ENCODE data around the gene GOSR2. TPM values are rescaled to one million over a fixed set of nuclear protein-coding genes. Genes with fewer than 3 reads are reported as not detected.
A peak's percentile ranks its signal among the peaks of the same experiment; 100 is the strongest.

GOSR2 gene
- total and polyA plus RNA-seq, 9 of the 15 experiments (the other 6 are each of a cell fraction or from before 2014, with no cell fraction given) = 32.7 to 96.3 (median 48.9) TPM

DNA sequence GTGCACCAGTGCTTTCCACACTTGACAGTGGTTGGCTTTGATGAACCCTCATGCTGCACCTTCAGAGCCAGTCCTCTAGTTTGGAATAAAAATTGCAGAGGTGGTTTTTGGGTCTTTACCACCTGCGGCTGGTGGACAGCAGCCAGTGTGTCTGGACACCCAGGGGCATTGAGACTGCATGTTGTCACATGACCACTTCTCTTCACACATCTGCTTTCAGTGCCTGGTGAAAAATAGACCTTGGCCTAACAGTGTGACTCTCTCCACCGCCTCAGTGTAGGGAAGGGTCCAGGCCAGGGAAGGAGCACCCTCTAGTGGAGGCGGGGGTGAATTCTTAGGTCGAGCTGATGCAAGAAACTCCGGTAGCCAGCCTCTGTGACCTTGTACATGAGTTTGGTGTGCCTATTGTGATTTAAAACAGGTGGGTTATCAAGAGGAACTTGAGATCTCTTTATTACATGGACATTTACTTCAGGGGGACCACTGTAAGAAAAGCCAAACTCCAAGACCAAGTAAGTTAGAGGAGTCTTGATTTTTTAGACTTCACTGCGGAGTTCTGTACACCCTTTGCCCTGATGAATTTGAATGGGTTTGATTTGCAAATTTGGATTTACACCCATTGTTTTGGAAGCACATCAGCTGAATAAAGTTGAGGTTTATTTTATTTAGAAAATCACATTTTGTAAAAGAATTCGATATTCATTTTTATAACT lies 17.9 kb downstream of the GOSR2 start (continued):
- TF ChIP-seq, protein P1, sequence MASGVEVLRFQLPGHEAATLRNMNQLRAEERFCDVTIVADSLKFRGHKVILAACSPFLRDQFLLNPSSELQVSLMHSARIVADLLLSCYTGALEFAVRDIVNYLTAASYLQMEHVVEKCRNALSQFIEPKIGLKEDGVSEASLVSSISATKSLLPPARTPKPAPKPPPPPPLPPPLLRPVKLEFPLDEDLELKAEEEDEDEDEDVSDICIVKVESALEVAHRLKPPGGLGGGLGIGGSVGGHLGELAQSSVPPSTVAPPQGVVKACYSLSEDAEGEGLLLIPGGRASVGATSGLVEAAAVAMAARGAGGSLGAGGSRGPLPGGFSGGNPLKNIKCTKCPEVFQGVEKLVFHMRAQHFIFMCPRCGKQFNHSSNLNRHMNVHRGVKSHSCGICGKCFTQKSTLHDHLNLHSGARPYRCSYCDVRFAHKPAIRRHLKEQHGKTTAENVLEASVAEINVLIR (CRISPR knock-in tag; IDR thresholded peaks at IDR 0.05) = no peak
- no peak for TF ChIP-seq DPF2 (IDR thresholded peaks at IDR 0.05)
- TF ChIP-seq TEAD2 (tag; IDR thresholded peaks at IDR 0.05) = no peak
- no peak for TF ChIP-seq ZNF778 (CRISPR knock-in tag; IDR thresholded peaks at IDR 0.05)
- TF ChIP-seq MYNN (IDR thresholded peaks at IDR 0.05) = peak; percentile 83; the same call in 1 of the 2 replicates
- TF ChIP-seq MYNN (CRISPR knock-in tag; IDR thresholded peaks at IDR 0.05) = no peak
- TF ChIP-seq C11orf30 (IDR thresholded peaks at IDR 0.05; ENCODE audit: low read depth) = no peak
- TF ChIP-seq SMARCC2 (IDR thresholded peaks at IDR 0.05; ENCODE audit: low read depth) = no peak
- TF ChIP-seq, protein P2, sequence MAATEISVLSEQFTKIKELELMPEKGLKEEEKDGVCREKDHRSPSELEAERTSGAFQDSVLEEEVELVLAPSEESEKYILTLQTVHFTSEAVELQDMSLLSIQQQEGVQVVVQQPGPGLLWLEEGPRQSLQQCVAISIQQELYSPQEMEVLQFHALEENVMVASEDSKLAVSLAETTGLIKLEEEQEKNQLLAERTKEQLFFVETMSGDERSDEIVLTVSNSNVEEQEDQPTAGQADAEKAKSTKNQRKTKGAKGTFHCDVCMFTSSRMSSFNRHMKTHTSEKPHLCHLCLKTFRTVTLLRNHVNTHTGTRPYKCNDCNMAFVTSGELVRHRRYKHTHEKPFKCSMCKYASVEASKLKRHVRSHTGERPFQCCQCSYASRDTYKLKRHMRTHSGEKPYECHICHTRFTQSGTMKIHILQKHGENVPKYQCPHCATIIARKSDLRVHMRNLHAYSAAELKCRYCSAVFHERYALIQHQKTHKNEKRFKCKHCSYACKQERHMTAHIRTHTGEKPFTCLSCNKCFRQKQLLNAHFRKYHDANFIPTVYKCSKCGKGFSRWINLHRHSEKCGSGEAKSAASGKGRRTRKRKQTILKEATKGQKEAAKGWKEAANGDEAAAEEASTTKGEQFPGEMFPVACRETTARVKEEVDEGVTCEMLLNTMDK (IDR thresholded peaks at IDR 0.05; ENCODE audit: borderline replicate concordance, insufficient read depth, low read depth, low read length, poor library complexity, severe bottlenecking) = peak; percentile 38
- TF ChIP-seq U2AF1 (optimal IDR thresholded peaks at IDR 0.05; ENCODE audit: low read depth, low read length) = no peak
- TF ChIP-seq ESRRA (IDR thresholded peaks at IDR 0.05; ENCODE audit: borderline replicate concordance, low read depth) = peak; percentile 65; the same call in 1 of the 2 replicates
- TF ChIP-seq POLR2G (IDR thresholded peaks at IDR 0.05; ENCODE audit: low read depth, low read length) = no peak
- no peak for TF ChIP-seq ZFP30 (CRISPR knock-in tag; IDR thresholded peaks at IDR 0.05; ENCODE audit: borderline replicate concordance)
- no peak for TF ChIP-seq KLF13 (tag; IDR thresholded peaks at IDR 0.05; ENCODE audit: borderline replicate concordance, low read depth)
- TF ChIP-seq, protein P3, sequence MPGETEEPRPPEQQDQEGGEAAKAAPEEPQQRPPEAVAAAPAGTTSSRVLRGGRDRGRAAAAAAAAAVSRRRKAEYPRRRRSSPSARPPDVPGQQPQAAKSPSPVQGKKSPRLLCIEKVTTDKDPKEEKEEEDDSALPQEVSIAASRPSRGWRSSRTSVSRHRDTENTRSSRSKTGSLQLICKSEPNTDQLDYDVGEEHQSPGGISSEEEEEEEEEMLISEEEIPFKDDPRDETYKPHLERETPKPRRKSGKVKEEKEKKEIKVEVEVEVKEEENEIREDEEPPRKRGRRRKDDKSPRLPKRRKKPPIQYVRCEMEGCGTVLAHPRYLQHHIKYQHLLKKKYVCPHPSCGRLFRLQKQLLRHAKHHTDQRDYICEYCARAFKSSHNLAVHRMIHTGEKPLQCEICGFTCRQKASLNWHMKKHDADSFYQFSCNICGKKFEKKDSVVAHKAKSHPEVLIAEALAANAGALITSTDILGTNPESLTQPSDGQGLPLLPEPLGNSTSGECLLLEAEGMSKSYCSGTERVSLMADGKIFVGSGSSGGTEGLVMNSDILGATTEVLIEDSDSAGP (CRISPR knock-in tag; IDR thresholded peaks at IDR 0.05) = no peak
- no peak for TF ChIP-seq PHF8 (IDR thresholded peaks at IDR 0.05; ENCODE audit: borderline replicate concordance, low read length)
- TF ChIP-seq, protein P4, sequence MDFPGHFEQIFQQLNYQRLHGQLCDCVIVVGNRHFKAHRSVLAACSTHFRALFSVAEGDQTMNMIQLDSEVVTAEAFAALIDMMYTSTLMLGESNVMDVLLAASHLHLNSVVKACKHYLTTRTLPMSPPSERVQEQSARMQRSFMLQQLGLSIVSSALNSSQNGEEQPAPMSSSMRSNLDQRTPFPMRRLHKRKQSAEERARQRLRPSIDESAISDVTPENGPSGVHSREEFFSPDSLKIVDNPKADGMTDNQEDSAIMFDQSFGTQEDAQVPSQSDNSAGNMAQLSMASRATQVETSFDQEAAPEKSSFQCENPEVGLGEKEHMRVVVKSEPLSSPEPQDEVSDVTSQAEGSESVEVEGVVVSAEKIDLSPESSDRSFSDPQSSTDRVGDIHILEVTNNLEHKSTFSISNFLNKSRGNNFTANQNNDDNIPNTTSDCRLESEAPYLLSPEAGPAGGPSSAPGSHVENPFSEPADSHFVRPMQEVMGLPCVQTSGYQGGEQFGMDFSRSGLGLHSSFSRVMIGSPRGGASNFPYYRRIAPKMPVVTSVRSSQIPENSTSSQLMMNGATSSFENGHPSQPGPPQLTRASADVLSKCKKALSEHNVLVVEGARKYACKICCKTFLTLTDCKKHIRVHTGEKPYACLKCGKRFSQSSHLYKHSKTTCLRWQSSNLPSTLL (IDR thresholded peaks at IDR 0.05) = no peak
- TF ChIP-seq TCFL5 (CRISPR knock-in tag; conservative IDR thresholded peaks at IDR 0.05) = no peak
- no peak for TF ChIP-seq MECOM (CRISPR knock-in tag; IDR thresholded peaks at IDR 0.05)
- TF ChIP-seq, protein P5, sequence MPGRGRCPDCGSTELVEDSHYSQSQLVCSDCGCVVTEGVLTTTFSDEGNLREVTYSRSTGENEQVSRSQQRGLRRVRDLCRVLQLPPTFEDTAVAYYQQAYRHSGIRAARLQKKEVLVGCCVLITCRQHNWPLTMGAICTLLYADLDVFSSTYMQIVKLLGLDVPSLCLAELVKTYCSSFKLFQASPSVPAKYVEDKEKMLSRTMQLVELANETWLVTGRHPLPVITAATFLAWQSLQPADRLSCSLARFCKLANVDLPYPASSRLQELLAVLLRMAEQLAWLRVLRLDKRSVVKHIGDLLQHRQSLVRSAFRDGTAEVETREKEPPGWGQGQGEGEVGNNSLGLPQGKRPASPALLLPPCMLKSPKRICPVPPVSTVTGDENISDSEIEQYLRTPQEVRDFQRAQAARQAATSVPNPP (IDR thresholded peaks at IDR 0.05; ENCODE audit: borderline replicate concordance, insufficient read depth, insufficient read length) = no peak
